HCT116 (cell line): ENCODE measurements around the gene WNK1. TPM values are rescaled to one million over a fixed set of nuclear protein-coding genes. Genes with fewer than 3 reads are reported as not detected.
A peak's percentile ranks its signal among the peaks of the same experiment; 100 is the strongest.

Experiments
- ATAC-seq: fragments of 200-7000 bp; cut with Tn5 transposase; 2 replicates; pipeline ENCODE4 v1.9.1; 2020; ENCODE audit warnings: mild to moderate bottlenecking, moderate library complexity
- BruUV-seq: library from RNA; stranded (reverse); fragments of 400-500 nt; replicated peaks from 2 replicates; lab custom pipeline; 2021; lab: Mats Ljungman, UMichigan
- CTCF ChIA-PET: fragments of 300-600 bp; sonication (Branson Sonifier 250); formaldehyde crosslinking; loops from one replicate; lab custom pipeline; 2021; ENCODE audit warnings: antibody characterized with exemption; lab: Charles Lee
- POLR2A ChIA-PET: fragments of 300-600, 350-600 bp; sonication (Branson Sonifier 250); formaldehyde crosslinking; loops from one replicate; lab custom pipeline; 2021; ENCODE audit warnings: antibody characterized with exemption; lab: Charles Lee
- RAD21 ChIA-PET, 2 experiments: fragments of 300-600 bp; sonication (Branson Sonifier 250); formaldehyde crosslinking; loops; one replicate each; lab custom pipeline; 2023; ENCODE audit warnings: low total read pairs in 2 of 2; ENCODE audit not compliant: uncharacterized antibody in 2 of 2, unreplicated experiment in 2 of 2, low non-redundant PET in 1 of 2; lab: Charles Lee
- DNase-seq: peaks from one replicate; pipeline ENCODE4 v3.0.0-alpha.2; 2010; ENCODE audit warnings: low read depth, low spot score
- H2AFZ ChIP-seq: fragments of 200-600 bp; shearing (Covaris generic), sonication (generic); 2 replicates; pipeline ENCODE4 v1.6.1; 2017; ENCODE audit warnings: low read depth, mixed run types, mixed read lengths, antibody characterized with exemption, low read length; ENCODE audit not compliant: poor library complexity, severe bottlenecking
- H3K27ac ChIP-seq: 2 replicates; pipeline ENCODE4 v1.5.1; 2012; ENCODE audit warnings: low read depth, low read length
- H3K27me3 ChIP-seq: fragments of 200-600 bp; sonication (generic); 2 replicates; pipeline ENCODE4 v1.6.1; 2016; ENCODE audit warnings: mixed run types, low read length, mixed read lengths; ENCODE audit not compliant: insufficient read depth
- H3K36me3 ChIP-seq, 2 experiments: fragments of 200-500 bp in 1 of 2; fragments of 200-600 bp in 1 of 2; sonication (Bioruptor generic) in 1 of 2; sonication (generic) in 1 of 2; 2 replicates each; pipeline versions ENCODE4 v1.5.1 to v1.6.1; 2014 to 2016; ENCODE audit warnings: low read length in 2 of 2, inconsistent platforms in 1 of 2, mixed read lengths in 1 of 2, mixed run types in 1 of 2; ENCODE audit not compliant: insufficient read depth in 2 of 2, control insufficient read depth in 1 of 2
- H3K4me1 ChIP-seq, 2 experiments: fragments of 200-600 bp in 1 of 2; sonication (generic) in 1 of 2; 2 replicates each; pipeline versions ENCODE4 v1.5.1 to v1.6.1; 2012 to 2017; ENCODE audit warnings: low read length in 2 of 2, inconsistent platforms in 1 of 2, mild to moderate bottlenecking in 1 of 2, mixed read lengths in 1 of 2, mixed run types in 1 of 2, moderate library complexity in 1 of 2; ENCODE audit not compliant: insufficient read depth in 2 of 2, control insufficient read depth in 1 of 2
- H3K4me2 ChIP-seq: fragments of 200-600 bp; sonication (generic); 2 replicates; pipeline ENCODE4 v1.6.1; 2017; ENCODE audit warnings: mixed run types, low read length, mixed read lengths
- H3K4me3 ChIP-seq, 2 experiments: fragments of 200-600 bp in 1 of 2; sonication (generic) in 1 of 2; replicated peaks in 1 of 2; 2 replicates each; pipeline ENCODE4 v1.5.1; 2011 to 2016; ENCODE audit warnings: low read length in 2 of 2, control low read depth in 1 of 2, low read depth in 1 of 2, mild to moderate bottlenecking in 1 of 2, mixed read lengths in 1 of 2, mixed run types in 1 of 2
- H3K79me2 ChIP-seq: fragments of 200-600 bp; sonication (generic); 2 replicates; pipeline ENCODE4 v1.6.1; 2017; ENCODE audit warnings: mild to moderate bottlenecking, mixed run types, low read length, moderate library complexity, mixed read lengths; ENCODE audit not compliant: insufficient read depth
- H3K9ac ChIP-seq: fragments of 200-600 bp; sonication (generic); 2 replicates; pipeline ENCODE4 v1.6.1; 2016; ENCODE audit warnings: low read length, mixed read lengths
- H3K9me2 ChIP-seq: fragments of 200-600 bp; sonication (generic), shearing (Covaris generic); 2 replicates; pipeline ENCODE4 v1.6.1; 2017; ENCODE audit warnings: mixed run types, mild to moderate bottlenecking, moderate library complexity; ENCODE audit not compliant: insufficient read depth
- H3K9me3 ChIP-seq, 2 experiments: fragments of 200-500 bp in 1 of 2; fragments of 200-600 bp in 1 of 2; sonication (Bioruptor generic) in 1 of 2; sonication (generic) in 1 of 2; 2 replicates each; pipeline ENCODE4 v1.6.1; 2014 to 2017; ENCODE audit warnings: low read length in 2 of 2, mixed read lengths in 2 of 2, inconsistent platforms in 1 of 2, low read depth in 1 of 2, mild to moderate bottlenecking in 1 of 2, mixed run types in 1 of 2, moderate library complexity in 1 of 2; ENCODE audit not compliant: control insufficient read depth in 1 of 2, insufficient read depth in 1 of 2
- H4K20me1 ChIP-seq: fragments of 200-600 bp; sonication (generic), shearing (Covaris generic); 2 replicates; pipeline ENCODE4 v1.6.1; 2017; ENCODE audit warnings: mixed run types, mild to moderate bottlenecking, moderate library complexity; ENCODE audit not compliant: insufficient read depth
- CBX3 ChIP-seq: IDR thresholded peaks from 2 replicates; pipeline ENCODE4 v1.6.1; 2012; ENCODE audit warnings: low read depth
- CTCF ChIP-seq, 3 experiments: fragments of 200-600 bp in 1 of 3; sonication (generic) in 1 of 3; IDR thresholded peaks in 2 of 3; conservative IDR thresholded peaks in 1 of 3; 2 replicates each; pipeline ENCODE4 v1.5.1; 2012 to 2017; ENCODE audit warnings: low read depth in 2 of 3, low read length in 2 of 3, antibody characterized with exemption in 1 of 3, borderline replicate concordance in 1 of 3, control low read depth in 1 of 3, mild to moderate bottlenecking in 1 of 3, mixed read lengths in 1 of 3, mixed run types in 1 of 3, moderate library complexity in 1 of 3; ENCODE audit not compliant: insufficient read depth in 1 of 3
- POLR2A ChIP-seq: IDR thresholded peaks from 2 replicates; pipeline ENCODE4 v1.7.0; 2011; ENCODE audit warnings: borderline replicate concordance; ENCODE audit not compliant: insufficient read depth, insufficient read length; ENCODE audit errors: extremely low read depth
- RAD21 ChIP-seq: IDR thresholded peaks from 2 replicates; pipeline ENCODE4 v1.6.1; 2012; ENCODE audit warnings: low read depth, mild to moderate bottlenecking
- SP1 ChIP-seq: IDR thresholded peaks from 2 replicates; pipeline ENCODE4 v1.6.1; 2012; ENCODE audit warnings: low read depth
- YY1 ChIP-seq: IDR thresholded peaks from 2 replicates; pipeline ENCODE4 v1.6.1; 2011; ENCODE audit warnings: low read length, low read depth, moderate library complexity, mild to moderate bottlenecking; ENCODE audit not compliant: insufficient replicate concordance; ENCODE audit errors: extremely low read depth
- ZFX ChIP-seq: fragments of 450-650 bp; IDR thresholded peaks from 2 replicates; pipeline ENCODE4 v1.6.1; 2017
- intact Hi-C: fragments of 100-400 bp; cut with micrococcal nuclease; formaldehyde crosslinking; loops from 2 replicates; pipeline ENCODE4 v1.10.0; 2022
- total RNA-seq: library from RNA; stranded (reverse); gene quantifications from one replicate; pipeline ENCODE4 v1.2.1, GENCODE V29; 2021; ENCODE audit not compliant: unreplicated experiment

WNK1 gene
- total RNA-seq, 1 experiment from 2014 or later: 81.0 TPM

GRCh38 chr12:867905-868304 is 115.5 kb downstream of the WNK1 start:
- BruUV-seq: no TSS peak
- H3K27ac ChIP-seq: no peak overlapping the region
- H3K36me3 ChIP-seq: peaks cover 12 to 16% of the 10 kb centered on the region in 2 experiments; a peak in 3 of 4 replicates
- ChIA-PET RAD21 (no interaction called here), POLR2A (no interaction called here), CTCF (no interaction called here)
- DNase-seq: no peak
- H4K20me1 ChIP-seq: no peaks in the 10 kb centered on the region
- no peaks in the 10 kb centered on the region for H3K9me3 ChIP-seq
- H3K4me3 ChIP-seq: no peak overlapping the region
- H3K4me2 ChIP-seq: no peak overlapping the region
- H3K9me2 ChIP-seq: no peaks in the 10 kb centered on the region
- no peak overlapping the region for H2AFZ ChIP-seq
- no peaks in the 10 kb centered on the region for H3K79me2 ChIP-seq
- intact Hi-C loops: no loop called here
- no peak for TF ChIP-seq SP1
- no peak for TF ChIP-seq CBX3
- no peak for TF ChIP-seq ZFX
- TF ChIP-seq CTCF (IDR thresholded peaks at IDR 0.05 in 2 of 3, conservative IDR thresholded peaks at IDR 0.05 in 1 of 3; ENCODE audit: borderline replicate concordance in 1 of 3, insufficient read depth in 1 of 3, low read depth in 2 of 3, low read length in 2 of 3): 0 out of 6 replicates have a peak, but pooled peaks of 1 of the 3 experiments have one; percentile 11
- no peak for TF ChIP-seq YY1
- TF ChIP-seq RAD21: no peak
- H3K4me1 ChIP-seq: no peaks in the 10 kb centered on the region
- H3K27me3 ChIP-seq: no peaks in the 10 kb centered on the region
- ATAC-seq: no peak
- H3K9ac ChIP-seq: no peak overlapping the region

GRCh38 chr12:868722-869121 is 116.3 kb downstream of the WNK1 start:
- Histone ChIP-seq H3K4me3 (no peak overlapping the region), H3K4me2 (no peak overlapping the region), H3K79me2 (no peaks in the 10 kb centered on the region), H4K20me1 (no peaks in the 10 kb centered on the region), H3K9me3 (no peaks in the 10 kb centered on the region), H3K4me1 (no peaks in the 10 kb centered on the region), H3K27me3 (no peaks in the 10 kb centered on the region), H2AFZ (no peak overlapping the region), H3K27ac (no peak overlapping the region), H3K36me3 (peaks cover 12 to 13% of the 10 kb centered on the region in 2 experiments; a peak in 3 of 4 replicates), H3K9ac (no peak overlapping the region), H3K9me2 (no peaks in the 10 kb centered on the region)
- BruUV-seq: no TSS peak
- intact Hi-C loops: no loop called here
- ChIA-PET RAD21 (no interaction called here), CTCF (no interaction called here), POLR2A (no interaction called here)
- no peak for ATAC-seq
- DNase-seq: no peak
- TF ChIP-seq POLR2A (no peak), CTCF (IDR thresholded peaks at IDR 0.05 in 2 of 3, conservative IDR thresholded peaks at IDR 0.05 in 1 of 3; ENCODE audit: borderline replicate concordance in 1 of 3, insufficient read depth in 1 of 3, low read depth in 2 of 3, low read length in 2 of 3) (0 out of 6 replicates have a peak, but pooled peaks of 1 of the 3 experiments have one; percentile 8)
- TF ChIP-seq, all 23 proteins: peak for 1
